ENCODE data around the gene GON7.

GON7 gene

GRCh38 chr14:93155667-93156066 is 51.2 kb downstream of the GON7 start:
- Mint-ChIP-seq H3K9me3 (no peaks in the 10 kb centered on the region), H3K27ac (no peak overlapping the region), H3K4me3 (no peak overlapping the region), H3K4me1 (ENCODE audit: low read depth) (peaks cover 2% of the 10 kb centered on the region), H3K27me3 (no peaks in the 10 kb centered on the region), H3K36me3 (ENCODE audit: low read depth) (no peaks in the 10 kb centered on the region)
- DNase-seq: no peak

GRCh38 chr14:93153121-93153520 is 53.7 kb downstream of the GON7 start:
- Mint-ChIP-seq H3K4me3 (no peak overlapping the region), H3K9me3 (no peaks in the 10 kb centered on the region), H3K27me3 (no peaks in the 10 kb centered on the region), H3K36me3 (ENCODE audit: low read depth) (no peaks in the 10 kb centered on the region), H3K27ac (no peak overlapping the region), H3K4me1 (ENCODE audit: low read depth) (peaks cover 7% of the 10 kb centered on the region)
- DNase-seq: no peak
